DOHH2 (cell line): ENCODE results near the gene SORL1.

Experiments
- EZH2phosphoT487 ChIP-seq: fragments of 200-600 bp; sonication (generic); IDR thresholded peaks from 2 replicates; pipeline ENCODE4 v1.6.1; 2017; ENCODE audit warnings: borderline replicate concordance, mild to moderate bottlenecking, antibody characterized with exemption, low read length, moderate library complexity, mixed read lengths
- TF ChIP-seq, protein P1 (sequence below): fragments of 200-600 bp; sonication (generic); IDR thresholded peaks from one replicate; pipeline ENCODE4 v1.5.1; 2014; ENCODE audit warnings: antibody characterized with exemption, mild to moderate bottlenecking, low read depth, low read length; ENCODE audit not compliant: poor library complexity, severe bottlenecking

DNA sequence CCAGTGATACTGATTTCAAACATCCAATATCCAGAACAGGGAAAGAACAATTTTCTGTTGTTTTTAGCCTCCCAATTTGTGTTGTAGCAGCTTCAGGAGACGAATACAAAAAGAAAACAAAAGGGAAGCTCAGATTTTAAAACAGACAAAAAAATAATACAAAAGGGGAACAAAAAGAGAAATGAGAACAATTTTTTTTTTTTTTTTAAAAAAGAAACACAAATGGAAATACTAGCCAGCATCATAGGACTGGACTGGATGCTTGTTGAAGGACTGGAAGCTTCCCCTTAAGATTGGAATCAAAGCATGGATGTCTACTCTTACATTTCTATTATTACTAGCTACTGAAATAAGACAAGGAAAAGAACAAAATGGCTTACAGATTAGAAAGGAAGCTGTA is 46.5 kb upstream of the SORL1 start:
- TF ChIP-seq, protein P1, sequence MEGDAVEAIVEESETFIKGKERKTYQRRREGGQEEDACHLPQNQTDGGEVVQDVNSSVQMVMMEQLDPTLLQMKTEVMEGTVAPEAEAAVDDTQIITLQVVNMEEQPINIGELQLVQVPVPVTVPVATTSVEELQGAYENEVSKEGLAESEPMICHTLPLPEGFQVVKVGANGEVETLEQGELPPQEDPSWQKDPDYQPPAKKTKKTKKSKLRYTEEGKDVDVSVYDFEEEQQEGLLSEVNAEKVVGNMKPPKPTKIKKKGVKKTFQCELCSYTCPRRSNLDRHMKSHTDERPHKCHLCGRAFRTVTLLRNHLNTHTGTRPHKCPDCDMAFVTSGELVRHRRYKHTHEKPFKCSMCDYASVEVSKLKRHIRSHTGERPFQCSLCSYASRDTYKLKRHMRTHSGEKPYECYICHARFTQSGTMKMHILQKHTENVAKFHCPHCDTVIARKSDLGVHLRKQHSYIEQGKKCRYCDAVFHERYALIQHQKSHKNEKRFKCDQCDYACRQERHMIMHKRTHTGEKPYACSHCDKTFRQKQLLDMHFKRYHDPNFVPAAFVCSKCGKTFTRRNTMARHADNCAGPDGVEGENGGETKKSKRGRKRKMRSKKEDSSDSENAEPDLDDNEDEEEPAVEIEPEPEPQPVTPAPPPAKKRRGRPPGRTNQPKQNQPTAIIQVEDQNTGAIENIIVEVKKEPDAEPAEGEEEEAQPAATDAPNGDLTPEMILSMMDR = no peak
- no peak for TF ChIP-seq EZH2phosphoT487
